Prostate gland (tissue), 2 donors: ENCODE measurements around the gene KRTAP10-10. TPM values are rescaled to one million over a fixed set of nuclear protein-coding genes. Genes with fewer than 3 reads are reported as not detected.

Experiments
- DNase-seq: peaks from one replicate; pipeline ENCODE4 v3.0.0-alpha.2; 2019; ENCODE audit warnings: low spot score
- H3K27ac ChIP-seq, 2 donors: fragments of 200-600 bp; sonication (generic); 2 replicates each; pipeline ENCODE4 v1.5.1; 2017 to 2019
- H3K27me3 ChIP-seq: fragments of 200-600 bp; sonication (generic); replicated peaks from 2 replicates; pipeline ENCODE4 v1.5.1; 2019; ENCODE audit not compliant: insufficient read depth
- H3K36me3 ChIP-seq, 2 donors: fragments of 200-600 bp; sonication (generic); 1 replicate in 1 of 2; 2 replicates in 1 of 2; pipeline versions ENCODE4 v1.5.1 to v1.8.1; 2017 to 2019
- H3K4me1 ChIP-seq: fragments of 200-600 bp; sonication (generic); replicated peaks from 2 replicates; pipeline ENCODE4 v1.5.1; 2019
- H3K4me3 ChIP-seq, 2 donors: fragments of 200-600 bp; sonication (generic); 2 replicates each; pipeline ENCODE4 v1.5.1; 2017 to 2019
- H3K9me3 ChIP-seq: fragments of 200-600 bp; sonication (generic); 2 replicates; pipeline ENCODE4 v1.5.1; 2017
- POLR2A ChIP-seq: fragments of 450-650 bp; IDR thresholded peaks from one replicate; pipeline ENCODE4 v1.6.1; 2016; ENCODE audit warnings: antibody characterized with exemption, mild to moderate bottlenecking
- POLR2AphosphoS5 ChIP-seq: sonication (generic); formaldehyde crosslinking; IDR thresholded peaks from one replicate; pipeline ENCODE4 v1.6.1; 2017; ENCODE audit warnings: antibody characterized with exemption
- WGBS: methylation state at CpG from one replicate; pipeline ENCODE4 v1.1.5; 2018; 5-methylcytosine and 5-hydroxymethylcytosine counted together
- intact Hi-C: fragments of 100-400 bp; cut with DNase I; formaldehyde crosslinking; loops from one replicate; pipeline ENCODE4 v1.14.2; 2022
- total RNA-seq, 2 donors: library from RNA; depleted of rRNA; stranded (reverse); fragments of >200 nt; gene quantifications; one replicate each; pipeline ENCODE4 v1.1.0, GENCODE V29; 2016
- TF ChIP-seq, protein P1 (sequence below), 4 experiments: fragments of 200-600 bp in 2 of 4; fragments of 450-650 bp in 2 of 4; sonication (generic) in 2 of 4; IDR thresholded peaks; 1 replicate in 3 of 4; 2 replicates in 1 of 4; pipeline ENCODE4 v1.5.1; 2016 to 2019; ENCODE audit warnings: antibody characterized with exemption in 4 of 4, mild to moderate bottlenecking in 2 of 4, moderate library complexity in 2 of 4

The KRTAP10-10 gene
- total RNA-seq, 2 donors from 2014 or later = not detected

DNA sequence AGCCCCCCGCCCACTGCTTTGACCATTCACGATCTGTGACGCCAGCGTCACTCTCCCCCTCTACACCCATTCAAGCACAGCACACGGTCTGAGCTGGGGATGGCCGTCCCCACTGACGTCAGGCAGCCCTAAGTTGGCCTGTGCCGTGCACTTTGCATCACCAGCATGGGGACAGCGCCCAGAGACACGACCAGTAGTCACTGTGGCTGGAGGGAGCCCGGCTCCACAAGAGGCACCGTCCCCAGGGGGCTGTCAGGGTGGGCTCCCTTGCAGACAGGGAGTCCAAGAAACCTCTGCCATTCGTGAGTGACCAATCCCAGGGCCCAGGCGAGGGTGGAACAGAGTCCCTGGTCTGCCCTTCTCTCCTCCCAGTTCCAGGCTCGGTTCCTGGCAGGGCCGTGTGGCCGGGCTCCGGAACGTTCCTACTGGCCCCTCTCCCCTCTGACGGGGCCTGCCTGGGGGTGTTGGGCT is 23.0 kb upstream of the KRTAP10-10 start:
- 88% methylated on average over 20 of the region's 20 CpGs for WGBS
- H3K9me3 ChIP-seq = no peaks in the 10 kb centered on the region
- TF ChIP-seq, protein P1, sequence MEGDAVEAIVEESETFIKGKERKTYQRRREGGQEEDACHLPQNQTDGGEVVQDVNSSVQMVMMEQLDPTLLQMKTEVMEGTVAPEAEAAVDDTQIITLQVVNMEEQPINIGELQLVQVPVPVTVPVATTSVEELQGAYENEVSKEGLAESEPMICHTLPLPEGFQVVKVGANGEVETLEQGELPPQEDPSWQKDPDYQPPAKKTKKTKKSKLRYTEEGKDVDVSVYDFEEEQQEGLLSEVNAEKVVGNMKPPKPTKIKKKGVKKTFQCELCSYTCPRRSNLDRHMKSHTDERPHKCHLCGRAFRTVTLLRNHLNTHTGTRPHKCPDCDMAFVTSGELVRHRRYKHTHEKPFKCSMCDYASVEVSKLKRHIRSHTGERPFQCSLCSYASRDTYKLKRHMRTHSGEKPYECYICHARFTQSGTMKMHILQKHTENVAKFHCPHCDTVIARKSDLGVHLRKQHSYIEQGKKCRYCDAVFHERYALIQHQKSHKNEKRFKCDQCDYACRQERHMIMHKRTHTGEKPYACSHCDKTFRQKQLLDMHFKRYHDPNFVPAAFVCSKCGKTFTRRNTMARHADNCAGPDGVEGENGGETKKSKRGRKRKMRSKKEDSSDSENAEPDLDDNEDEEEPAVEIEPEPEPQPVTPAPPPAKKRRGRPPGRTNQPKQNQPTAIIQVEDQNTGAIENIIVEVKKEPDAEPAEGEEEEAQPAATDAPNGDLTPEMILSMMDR (IDR thresholded peaks at IDR 0.05) = no peak
- TF ChIP-seq POLR2AphosphoS5 (no peak), POLR2A (no peak)
- H3K36me3 ChIP-seq = no peaks in the 10 kb centered on the region
- intact Hi-C loops = no loop called here
- no peaks in the 10 kb centered on the region for H3K4me1 ChIP-seq
- DNase-seq = no peak
- H3K27ac ChIP-seq = no peak overlapping the region
- H3K27me3 ChIP-seq = no peaks in the 10 kb centered on the region
- H3K4me3 ChIP-seq = no peak overlapping the region

DNA sequence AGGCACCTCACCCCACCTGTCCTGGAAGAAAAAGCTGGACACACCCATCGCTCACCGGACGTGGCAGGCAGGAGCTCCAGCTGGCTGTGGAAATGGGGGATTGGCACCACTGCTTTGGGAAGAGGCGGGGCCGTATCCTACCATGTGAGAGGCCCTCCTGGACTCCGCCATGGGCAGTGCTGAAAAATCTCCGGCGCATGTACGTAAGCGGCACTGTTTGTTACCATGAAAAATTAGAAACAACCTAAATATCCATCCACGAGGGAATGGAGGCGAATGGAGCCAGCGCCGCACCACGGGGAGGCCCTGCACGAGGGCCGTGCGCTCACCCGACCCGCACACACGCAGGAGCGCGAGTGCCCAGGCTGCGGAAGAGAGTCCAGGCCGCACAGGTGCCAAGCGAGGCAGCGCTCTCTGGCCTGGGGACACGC is 22.2 kb upstream of the KRTAP10-10 start:
- Histone ChIP-seq H3K27ac (no peak overlapping the region), H3K9me3 (no peaks in the 10 kb centered on the region), H3K4me1 (no peaks in the 10 kb centered on the region), H3K4me3 (no peak overlapping the region), H3K36me3 (no peaks in the 10 kb centered on the region), H3K27me3 (no peaks in the 10 kb centered on the region)
- DNase-seq = no peak
- intact Hi-C loops = no loop called here
- TF ChIP-seq, protein P1 (IDR thresholded peaks at IDR 0.05) = no peak
- TF ChIP-seq POLR2A (no peak), POLR2AphosphoS5 (no peak)
- 87% methylated on average over 28 of the region's 28 CpGs for WGBS

DNA sequence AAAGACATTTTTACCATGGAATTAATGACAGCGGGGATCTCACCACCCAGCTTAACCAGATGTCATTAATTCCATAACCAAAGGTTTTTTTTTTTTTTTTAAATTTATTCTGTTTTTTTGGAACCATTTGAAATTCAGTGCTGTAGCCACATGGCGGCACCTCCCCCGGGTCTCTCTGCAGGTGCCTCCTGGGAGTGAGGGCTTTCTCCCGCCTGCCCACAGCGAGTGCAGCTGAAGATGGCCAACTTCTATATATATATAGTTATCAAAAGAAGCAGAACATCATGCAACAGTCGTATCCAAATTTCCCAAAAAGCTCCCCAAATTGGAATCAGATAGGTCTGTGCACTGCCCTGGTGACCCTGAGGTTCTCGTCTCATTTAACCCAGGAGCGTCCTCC is 21.7 kb upstream of the KRTAP10-10 start:
- no peak overlapping the region for H3K27ac ChIP-seq
- no peak for DNase-seq
- WGBS = 80% methylated on average over 8 of the region's 8 CpGs
- intact Hi-C loops = no loop called here
- no peak overlapping the region for H3K4me3 ChIP-seq
- no peaks in the 10 kb centered on the region for H3K4me1 ChIP-seq
- H3K9me3 ChIP-seq = no peaks in the 10 kb centered on the region
- no peaks in the 10 kb centered on the region for H3K27me3 ChIP-seq
- TF ChIP-seq POLR2A (no peak), POLR2AphosphoS5 (no peak)
- TF ChIP-seq, protein P1 (IDR thresholded peaks at IDR 0.05) = no peak
- H3K36me3 ChIP-seq = no peaks in the 10 kb centered on the region

DNA sequence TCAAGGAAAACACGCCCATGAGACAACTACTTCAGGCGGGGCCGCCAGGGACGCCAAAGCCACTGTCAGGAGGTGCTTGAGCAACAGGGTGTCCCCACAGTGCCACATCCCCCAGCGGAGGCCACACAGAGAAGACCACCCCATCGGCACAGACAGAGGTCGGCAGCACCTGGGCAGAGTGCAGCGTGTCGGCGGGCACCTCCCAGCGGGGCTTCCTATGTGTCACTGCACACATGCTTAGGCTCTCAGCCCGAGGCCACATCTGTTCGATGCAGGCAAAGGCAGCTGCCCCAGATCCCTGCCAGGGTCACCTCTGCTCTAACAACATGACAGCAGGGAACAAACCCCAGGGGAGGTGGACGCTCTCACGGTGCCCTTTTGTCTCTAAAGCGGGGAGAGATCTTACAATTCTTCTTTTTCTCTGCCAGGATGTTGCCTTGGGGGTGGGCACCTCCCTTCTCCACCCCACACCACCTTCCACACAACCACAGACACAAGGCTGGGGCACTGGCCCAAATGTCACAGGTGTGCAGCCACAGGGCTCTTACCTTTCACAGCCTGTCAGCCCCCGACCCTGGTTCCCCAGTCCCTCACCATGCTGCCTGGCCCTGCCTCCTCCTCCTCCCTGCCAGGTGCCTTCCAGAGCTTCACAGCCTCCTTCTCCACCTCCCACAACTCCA is 21.1 kb upstream of the KRTAP10-10 start:
- Histone ChIP-seq H3K4me3 (no peak overlapping the region), H3K27me3 (no peaks in the 10 kb centered on the region), H3K27ac (no peak overlapping the region), H3K4me1 (no peaks in the 10 kb centered on the region), H3K36me3 (no peaks in the 10 kb centered on the region), H3K9me3 (no peaks in the 10 kb centered on the region)
- 73% methylated on average over 16 of the region's 17 CpGs for WGBS
- DNase-seq = no peak
- intact Hi-C loops = no loop called here
- TF ChIP-seq, protein P1 (IDR thresholded peaks at IDR 0.05) = no peak
- no peak for TF ChIP-seq POLR2A
- TF ChIP-seq POLR2AphosphoS5 = no peak

DNA sequence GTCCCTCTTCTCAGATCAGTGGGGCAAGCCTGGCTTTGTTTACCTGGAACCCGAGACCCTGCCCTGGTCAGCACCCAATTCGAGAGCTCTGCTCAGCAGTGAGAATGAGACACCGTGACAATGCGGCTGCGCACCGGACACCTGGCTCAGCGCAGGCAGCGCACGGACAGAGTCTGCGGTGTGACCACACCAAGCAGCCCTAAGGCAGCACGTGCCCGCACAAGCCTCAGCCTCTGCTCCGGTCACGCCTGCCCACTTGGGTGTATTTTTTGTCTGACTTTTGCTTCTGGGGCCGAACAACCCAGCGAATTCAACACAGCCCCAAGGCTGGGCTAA is 20.6 kb upstream of the KRTAP10-10 start:
- no peaks in the 10 kb centered on the region for H3K27me3 ChIP-seq
- intact Hi-C loops = no loop called here
- H3K36me3 ChIP-seq = no peaks in the 10 kb centered on the region
- 51% methylated on average over 16 of the region's 16 CpGs for WGBS
- DNase-seq = no peak
- no peak overlapping the region for H3K4me3 ChIP-seq
- H3K27ac ChIP-seq = no peak overlapping the region
- TF ChIP-seq POLR2AphosphoS5 (no peak), POLR2A (no peak)
- TF ChIP-seq, protein P1 (IDR thresholded peaks at IDR 0.05) = no peak
- no peaks in the 10 kb centered on the region for H3K9me3 ChIP-seq
- H3K4me1 ChIP-seq = no peaks in the 10 kb centered on the region
